Measurements from ENCODE around the gene LCE1B. TPM values are rescaled to one million over a fixed set of nuclear protein-coding genes. Genes with fewer than 3 reads are reported as not detected.

LCE1B gene
- total and polyA plus RNA-seq, 2 donors from 2014 or later, result not detected

DNA sequence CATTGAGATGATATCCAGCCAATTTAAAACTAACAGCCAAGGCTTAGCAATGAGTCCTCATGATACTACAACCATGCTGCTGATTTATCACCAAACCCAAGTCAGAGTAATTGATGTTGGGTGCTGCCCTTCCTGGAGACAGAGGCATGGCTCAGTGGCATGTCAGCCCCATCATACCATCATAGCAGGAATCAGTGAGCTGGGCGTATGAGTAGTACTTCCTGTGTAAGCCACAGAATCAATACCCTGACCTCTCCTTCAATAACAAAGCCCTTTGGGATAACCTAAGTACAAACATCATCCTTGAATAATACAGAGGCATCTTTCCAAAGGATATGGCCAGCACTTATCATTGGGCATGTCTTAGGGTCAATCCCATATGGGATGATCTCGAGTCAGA lies 28.7 kb upstream of the LCE1B start:
- FAIRE-seq (no peak), DNase-seq (no peak)
- no peak overlapping the region for H3K9ac ChIP-seq (ENCODE audit: low read length in 3 of 3)
- intact Hi-C loops (cut with DNase I), result no loop called here
- TF ChIP-seq CTCF (IDR thresholded peaks at IDR 0.05; ENCODE audit: borderline replicate concordance, extremely low read depth, insufficient read depth), result no peak
- no peaks in the 10 kb centered on the region for H3K27me3 ChIP-seq (ENCODE audit: control insufficient read depth, insufficient read depth, low read length)
- no peaks in the 10 kb centered on the region for H3K9me3 ChIP-seq (ENCODE audit: control insufficient read depth in 2 of 3, insufficient read depth in 1 of 3, low read length in 3 of 3)
- no peak overlapping the region for H3K4me3 ChIP-seq (ENCODE audit: low read length in 3 of 3)
- H3K27ac ChIP-seq (ENCODE audit: low read depth in 2 of 2, low read length in 2 of 2), result no peak overlapping the region
- no peaks in the 10 kb centered on the region for H3K4me1 ChIP-seq (ENCODE audit: control insufficient read depth in 2 of 3, insufficient read depth in 2 of 3, low read depth in 1 of 3, low read length in 3 of 3)
- no peaks in the 10 kb centered on the region for H3K36me3 ChIP-seq (ENCODE audit: control insufficient read depth in 2 of 3, insufficient read depth in 3 of 3, low read length in 3 of 3)

- FAIRE-seq (no peak), DNase-seq (no peak)
- Histone ChIP-seq H3K9ac (ENCODE audit: low read length in 3 of 3) (no peak within 1 kb of the TSS), H3K4me1 (ENCODE audit: control insufficient read depth in 2 of 3, insufficient read depth in 2 of 3, low read depth in 1 of 3, low read length in 3 of 3) (no peaks in the 10 kb centered on the region), H3K27me3 (ENCODE audit: control insufficient read depth, insufficient read depth, low read length) (no peaks in the 10 kb centered on the region), H3K27ac (ENCODE audit: low read depth in 2 of 2, low read length in 2 of 2) (no peak within 1 kb of the TSS), H3K9me3 (ENCODE audit: control insufficient read depth in 2 of 3, insufficient read depth in 1 of 3, low read length in 3 of 3) (no peaks in the 10 kb centered on the region), H3K36me3 (ENCODE audit: control insufficient read depth in 2 of 3, insufficient read depth in 3 of 3, low read length in 3 of 3) (no peaks in the 10 kb centered on the region), H3K4me3 (ENCODE audit: low read length in 3 of 3) (no peak within 1 kb of the TSS)
- intact Hi-C loops (cut with DNase I), result no loop called here
- TF ChIP-seq CTCF (IDR thresholded peaks at IDR 0.05; ENCODE audit: borderline replicate concordance, extremely low read depth, insufficient read depth), result no peak
Measured at GRCh38 chr1:152786077-152786476, 25.7 kb upstream of the LCE1B start, which contains the start of gene LCE1E. Gene LCE1E (plus strand): TSS chr1:152786257. CDS start chr1:152787300, 1,043 bp downstream.

GRCh38 chr1:152795686-152796085 lies 16.1 kb upstream of the LCE1B start:
- Histone ChIP-seq H3K4me1 (ENCODE audit: control insufficient read depth in 2 of 3, insufficient read depth in 2 of 3, low read depth in 1 of 3, low read length in 3 of 3) (no peaks in the 10 kb centered on the region), H3K36me3 (ENCODE audit: control insufficient read depth in 2 of 3, insufficient read depth in 3 of 3, low read length in 3 of 3) (no peaks in the 10 kb centered on the region), H3K27me3 (ENCODE audit: control insufficient read depth, insufficient read depth, low read length) (no peaks in the 10 kb centered on the region), H3K4me3 (ENCODE audit: low read length in 3 of 3) (no peak overlapping the region), H3K27ac (ENCODE audit: low read depth in 2 of 2, low read length in 2 of 2) (no peak overlapping the region), H3K9ac (ENCODE audit: low read length in 3 of 3) (no peak overlapping the region), H3K9me3 (ENCODE audit: control insufficient read depth in 2 of 3, insufficient read depth in 1 of 3, low read length in 3 of 3) (no peaks in the 10 kb centered on the region)
- FAIRE-seq (no peak), DNase-seq (no peak)
- intact Hi-C loops (cut with DNase I), result no loop called here
- no peak for TF ChIP-seq CTCF (IDR thresholded peaks at IDR 0.05; ENCODE audit: borderline replicate concordance, extremely low read depth, insufficient read depth)

DNA sequence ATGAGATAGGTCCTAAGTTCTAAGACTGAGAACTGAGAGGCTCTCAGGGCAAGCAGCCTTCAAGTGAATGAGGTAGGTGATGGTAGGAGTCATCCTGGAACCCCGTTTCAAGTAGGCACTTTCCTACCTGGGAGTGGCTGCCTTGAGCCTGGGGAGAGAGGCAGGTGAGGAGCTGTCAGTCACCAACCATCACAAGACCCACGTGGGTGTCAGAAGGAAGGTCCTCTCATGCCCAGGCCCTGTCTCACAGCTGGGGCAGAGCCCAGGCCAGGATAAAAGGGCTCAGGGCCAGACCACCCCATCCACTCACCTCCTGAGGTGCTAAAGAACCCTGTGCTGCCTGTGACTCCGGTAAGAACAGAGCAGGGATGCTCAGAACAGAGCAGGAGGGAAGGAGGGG lies 15.3 kb upstream of the LCE1B start, which contains the start of gene LCE1D:
TSS of gene LCE1D (plus strand) at position 301 of the 400 bp plus-strand sequence. CDS start 1,074 bp downstream, outside the sequence.
- Histone ChIP-seq H3K9ac (ENCODE audit: low read length in 3 of 3) (no peak within 1 kb of the TSS), H3K4me1 (ENCODE audit: control insufficient read depth in 2 of 3, insufficient read depth in 2 of 3, low read depth in 1 of 3, low read length in 3 of 3) (peaks cover 0 to 2% (median 0%) of the 10 kb centered on the region in 3 donors), H3K9me3 (ENCODE audit: control insufficient read depth in 2 of 3, insufficient read depth in 1 of 3, low read length in 3 of 3) (no peaks in the 10 kb centered on the region), H3K27ac (ENCODE audit: low read depth in 2 of 2, low read length in 2 of 2) (no peak within 1 kb of the TSS), H3K27me3 (ENCODE audit: control insufficient read depth, insufficient read depth, low read length) (no peaks in the 10 kb centered on the region), H3K36me3 (ENCODE audit: control insufficient read depth in 2 of 3, insufficient read depth in 3 of 3, low read length in 3 of 3) (no peaks in the 10 kb centered on the region), H3K4me3 (ENCODE audit: low read length in 3 of 3) (no peak within 1 kb of the TSS)
- intact Hi-C loops (cut with DNase I), result no loop called here
- DNase-seq, result no peak
- TF ChIP-seq CTCF (IDR thresholded peaks at IDR 0.05; ENCODE audit: borderline replicate concordance, extremely low read depth, insufficient read depth), result no peak
- no peak for FAIRE-seq

All from kidney (tissue), 14 donors.